ENCODE measurements around the gene CFAP251.

DNA sequence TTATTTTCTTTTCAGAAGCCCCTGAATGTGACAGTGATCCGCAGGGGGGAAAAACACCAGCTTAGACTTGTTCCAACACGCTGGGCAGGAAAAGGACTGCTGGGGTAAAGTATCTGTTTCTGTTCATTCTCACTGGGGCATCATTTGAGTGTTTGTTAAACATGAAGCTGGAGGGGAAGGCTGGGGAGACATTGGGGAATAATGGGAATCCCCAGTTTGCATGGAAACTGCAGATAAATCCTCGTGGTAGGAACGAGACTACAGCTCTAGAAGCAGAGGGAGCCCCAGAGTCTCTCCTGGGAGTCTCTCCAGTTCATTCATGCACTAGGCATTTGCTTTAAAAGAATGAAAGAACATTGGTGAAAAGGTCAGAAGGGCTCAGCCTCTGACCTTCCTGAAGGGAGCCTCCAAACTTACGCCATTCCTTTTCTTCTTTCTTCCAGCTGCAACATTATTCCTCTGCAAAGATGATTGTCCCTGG is 2.5 kb upstream of the CFAP251 start:
- TF ChIP-seq POLR2A (IDR thresholded peaks at IDR 0.05) (no peak), CTCF (IDR thresholded peaks at IDR 0.05 in 4 of 5, conservative IDR thresholded peaks at IDR 0.05 in 1 of 5) (no peak)

All from gastrocnemius medialis (tissue), 4 donors.